ENCODE measurements around the gene ATP11A. TPM values are rescaled to one million over a fixed set of nuclear protein-coding genes. Genes with fewer than 3 reads are reported as not detected.

ATP11A gene
- total RNA-seq, 1 experiment from 2014 or later: 80.4 TPM

DNA sequence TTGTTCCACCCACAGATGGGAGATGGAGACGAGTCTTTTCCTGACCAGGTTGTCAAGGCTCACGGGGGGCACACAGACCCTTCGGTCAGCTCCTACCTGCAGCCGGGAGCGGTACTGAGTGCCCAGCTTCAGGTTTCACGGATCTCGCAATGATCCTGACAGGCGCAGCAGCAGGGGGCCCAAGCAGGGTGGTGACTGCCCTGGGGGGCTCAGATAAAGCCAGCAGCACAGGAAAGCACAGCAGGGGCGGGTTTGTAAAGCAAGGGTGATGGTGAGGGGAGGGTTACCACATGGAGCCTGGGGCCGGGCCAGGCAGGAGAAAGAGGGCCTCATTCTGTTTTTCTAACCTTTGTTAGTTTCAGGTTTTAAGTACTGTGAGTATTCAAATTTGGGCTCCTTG lies 41.7 kb upstream of the ATP11A start:
- H3K36me3 ChIP-seq (ENCODE audit: control insufficient read depth in 1 of 2, insufficient read depth in 2 of 2, low read length in 2 of 2): no peaks in the 10 kb centered on the region
- ChIA-PET RAD21 (ENCODE audit: low non-redundant PET in 1 of 2, low total read pairs in 2 of 2, uncharacterized antibody in 2 of 2, unreplicated experiment in 2 of 2) (no interaction called here), CTCF (no interaction called here), POLR2A (no interaction called here)
- ATAC-seq: no peak
- H4K20me1 ChIP-seq (ENCODE audit: insufficient read depth): no peaks in the 10 kb centered on the region
- no peak overlapping the region for H3K9ac ChIP-seq (ENCODE audit: low read length)
- H3K9me3 ChIP-seq (ENCODE audit: control insufficient read depth in 1 of 2, insufficient read depth in 1 of 2, low read depth in 1 of 2, low read length in 2 of 2): no peaks in the 10 kb centered on the region
- no peaks in the 10 kb centered on the region for H3K27me3 ChIP-seq (ENCODE audit: insufficient read depth, low read length)
- TF ChIP-seq EZH2phosphoT487 (IDR thresholded peaks at IDR 0.05; ENCODE audit: borderline replicate concordance) (no peak), POLR2AphosphoS5 (IDR thresholded peaks at IDR 0.05; ENCODE audit: low read depth, low read length) (no peak), SP1 (IDR thresholded peaks at IDR 0.05; ENCODE audit: low read depth) (no peak), CEBPB (IDR thresholded peaks at IDR 0.05; ENCODE audit: low read depth) (no peak), ELF1 (IDR thresholded peaks at IDR 0.05; ENCODE audit: borderline replicate concordance, low read depth) (no peak), FOSL1 (IDR thresholded peaks at IDR 0.05; ENCODE audit: low read depth) (no peak), TCF7L2 (IDR thresholded peaks at IDR 0.05; ENCODE audit: borderline replicate concordance, extremely low read depth, insufficient read depth, insufficient read length) (no peak)
- TF ChIP-seq, protein P1, sequence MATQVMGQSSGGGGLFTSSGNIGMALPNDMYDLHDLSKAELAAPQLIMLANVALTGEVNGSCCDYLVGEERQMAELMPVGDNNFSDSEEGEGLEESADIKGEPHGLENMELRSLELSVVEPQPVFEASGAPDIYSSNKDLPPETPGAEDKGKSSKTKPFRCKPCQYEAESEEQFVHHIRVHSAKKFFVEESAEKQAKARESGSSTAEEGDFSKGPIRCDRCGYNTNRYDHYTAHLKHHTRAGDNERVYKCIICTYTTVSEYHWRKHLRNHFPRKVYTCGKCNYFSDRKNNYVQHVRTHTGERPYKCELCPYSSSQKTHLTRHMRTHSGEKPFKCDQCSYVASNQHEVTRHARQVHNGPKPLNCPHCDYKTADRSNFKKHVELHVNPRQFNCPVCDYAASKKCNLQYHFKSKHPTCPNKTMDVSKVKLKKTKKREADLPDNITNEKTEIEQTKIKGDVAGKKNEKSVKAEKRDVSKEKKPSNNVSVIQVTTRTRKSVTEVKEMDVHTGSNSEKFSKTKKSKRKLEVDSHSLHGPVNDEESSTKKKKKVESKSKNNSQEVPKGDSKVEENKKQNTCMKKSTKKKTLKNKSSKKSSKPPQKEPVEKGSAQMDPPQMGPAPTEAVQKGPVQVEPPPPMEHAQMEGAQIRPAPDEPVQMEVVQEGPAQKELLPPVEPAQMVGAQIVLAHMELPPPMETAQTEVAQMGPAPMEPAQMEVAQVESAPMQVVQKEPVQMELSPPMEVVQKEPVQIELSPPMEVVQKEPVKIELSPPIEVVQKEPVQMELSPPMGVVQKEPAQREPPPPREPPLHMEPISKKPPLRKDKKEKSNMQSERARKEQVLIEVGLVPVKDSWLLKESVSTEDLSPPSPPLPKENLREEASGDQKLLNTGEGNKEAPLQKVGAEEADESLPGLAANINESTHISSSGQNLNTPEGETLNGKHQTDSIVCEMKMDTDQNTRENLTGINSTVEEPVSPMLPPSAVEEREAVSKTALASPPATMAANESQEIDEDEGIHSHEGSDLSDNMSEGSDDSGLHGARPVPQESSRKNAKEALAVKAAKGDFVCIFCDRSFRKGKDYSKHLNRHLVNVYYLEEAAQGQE (IDR thresholded peaks at IDR 0.05; ENCODE audit: low read depth): no peak
- DNase-seq (ENCODE audit: low read depth, low spot score): no peak
- H2AFZ ChIP-seq (ENCODE audit: low read depth, low read length, poor library complexity, severe bottlenecking): no peak overlapping the region
- BruUV-seq (replicated peaks): no TSS peak
- intact Hi-C loops (cut with micrococcal nuclease): no loop called here
- no peak overlapping the region for H3K4me3 ChIP-seq (replicated peaks in 1 of 2; ENCODE audit: low read depth in 1 of 2, low read length in 2 of 2)
- H3K27ac ChIP-seq (ENCODE audit: low read depth, low read length): no peak overlapping the region
- H3K4me1 ChIP-seq (ENCODE audit: control insufficient read depth in 1 of 2, insufficient read depth in 2 of 2, low read length in 2 of 2): no peaks in the 10 kb centered on the region
- H3K4me2 ChIP-seq (ENCODE audit: low read length): no peak overlapping the region
- no peaks in the 10 kb centered on the region for H3K9me2 ChIP-seq (ENCODE audit: insufficient read depth)
- H3K79me2 ChIP-seq (ENCODE audit: insufficient read depth, low read length): no peaks in the 10 kb centered on the region

Data from HCT116 (cell line).